GM18526 (cell line): Measurements from ENCODE around the gene PTCH1.

ENCODE experiments used
- POLR2A ChIP-seq: IDR thresholded peaks from 3 replicates; pipeline ENCODE4 v1.6.1; 2011; ENCODE audit not compliant: insufficient read length; ENCODE audit errors: extremely low read depth

PTCH1 gene

DNA sequence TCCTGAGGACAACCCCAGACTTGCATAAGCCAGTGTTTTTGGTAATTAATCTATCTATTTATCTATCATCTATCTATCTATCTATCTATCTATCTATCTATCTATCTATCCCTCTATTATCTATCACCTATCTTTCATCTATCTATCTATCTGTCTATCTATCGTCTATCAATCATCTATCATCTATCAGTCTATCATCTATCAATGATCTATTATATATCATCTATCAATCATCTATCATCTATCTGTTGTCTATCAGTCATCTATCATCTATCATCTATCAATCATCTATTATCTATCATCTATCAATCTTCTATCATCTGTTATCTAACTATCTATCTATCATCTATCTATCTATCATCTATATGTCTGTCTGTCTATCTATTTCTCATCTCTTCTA, 85.5 kb downstream of the PTCH1 start:
- no peak for TF ChIP-seq POLR2A

DNA sequence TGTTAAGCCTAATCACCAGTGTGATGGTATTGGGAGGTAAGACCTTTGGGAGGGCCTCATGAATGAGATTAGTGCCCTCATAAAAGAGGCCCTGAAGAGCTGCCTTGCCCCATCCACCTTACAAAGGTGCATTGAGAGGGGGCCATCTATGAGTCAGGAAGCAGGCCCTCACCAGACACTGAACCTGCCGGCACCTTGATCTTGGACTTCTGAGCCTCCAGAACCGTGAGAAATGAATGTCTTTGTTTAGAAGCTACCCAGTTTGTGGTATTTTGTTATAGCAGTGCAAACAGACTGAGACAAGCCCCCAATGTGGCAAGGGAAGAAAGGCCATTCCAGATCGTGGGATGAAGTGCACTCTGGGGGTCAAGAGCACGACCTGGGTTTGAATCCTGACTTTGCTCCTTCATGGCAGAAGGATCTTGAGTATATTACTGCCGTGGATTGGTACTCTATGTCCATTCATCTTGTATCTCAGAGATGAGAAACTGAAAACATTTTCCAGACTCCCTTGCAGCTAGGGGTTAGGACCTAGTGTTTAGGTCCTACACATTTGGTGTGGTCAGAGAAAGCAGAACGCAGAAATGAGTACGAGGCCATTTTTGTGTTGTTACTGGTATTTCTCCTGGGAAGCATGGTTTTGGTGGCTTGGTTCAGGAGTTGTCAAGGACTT, 86.7 kb downstream of the PTCH1 start:
- no peak for TF ChIP-seq POLR2A

DNA sequence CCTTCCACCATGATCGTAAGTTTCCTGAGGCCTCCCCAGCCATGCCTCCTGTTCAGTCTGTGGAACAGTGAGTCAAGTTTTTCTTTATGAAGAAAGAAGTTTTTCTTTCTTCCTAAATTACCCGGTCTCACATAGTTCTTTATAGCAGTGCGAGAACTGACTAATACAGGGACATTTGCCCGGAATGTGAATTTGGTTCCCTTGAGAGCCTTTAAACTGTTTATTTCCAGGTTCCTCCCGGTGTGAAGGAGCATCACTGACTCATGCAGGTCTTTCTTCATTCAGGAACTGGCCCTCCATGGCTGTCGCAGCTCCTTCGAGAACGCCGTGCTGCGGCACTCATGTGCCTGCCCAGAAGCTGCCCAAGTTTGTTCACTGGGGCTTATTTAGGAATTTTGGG, 87.7 kb downstream of the PTCH1 start:
- no peak for TF ChIP-seq POLR2A

DNA sequence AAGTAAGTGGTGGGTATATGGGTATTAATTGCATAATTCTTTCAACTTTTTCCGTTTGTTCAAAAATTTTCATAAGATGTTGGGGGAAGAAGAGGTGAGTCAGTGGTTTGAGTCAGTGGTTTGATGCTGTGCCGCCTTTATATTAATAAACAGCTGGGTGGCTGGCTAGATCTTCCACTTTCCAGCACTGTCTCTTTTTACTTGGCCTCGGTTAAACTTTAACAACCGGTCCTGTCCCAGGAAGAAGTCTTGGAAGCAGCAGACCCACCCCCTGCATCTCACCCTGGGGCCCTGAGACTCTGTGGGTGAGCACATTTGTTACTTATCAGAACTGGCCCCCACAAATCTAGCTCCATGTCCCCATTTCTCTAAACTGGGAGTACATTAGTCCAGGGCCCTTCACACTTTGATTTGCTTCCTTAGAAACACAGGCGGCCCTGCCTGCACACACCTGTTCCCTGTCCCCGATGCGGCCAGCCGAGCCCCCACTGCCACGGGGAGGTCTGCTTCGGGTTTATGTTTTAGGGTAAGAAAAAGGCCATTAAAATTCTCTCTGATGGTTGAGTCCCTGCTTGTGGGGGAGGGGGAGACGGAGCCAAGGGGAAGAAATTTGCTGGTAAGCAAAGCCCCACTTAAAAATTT, 90.7 kb downstream of the PTCH1 start:
- TF ChIP-seq POLR2A, result no peak

DNA sequence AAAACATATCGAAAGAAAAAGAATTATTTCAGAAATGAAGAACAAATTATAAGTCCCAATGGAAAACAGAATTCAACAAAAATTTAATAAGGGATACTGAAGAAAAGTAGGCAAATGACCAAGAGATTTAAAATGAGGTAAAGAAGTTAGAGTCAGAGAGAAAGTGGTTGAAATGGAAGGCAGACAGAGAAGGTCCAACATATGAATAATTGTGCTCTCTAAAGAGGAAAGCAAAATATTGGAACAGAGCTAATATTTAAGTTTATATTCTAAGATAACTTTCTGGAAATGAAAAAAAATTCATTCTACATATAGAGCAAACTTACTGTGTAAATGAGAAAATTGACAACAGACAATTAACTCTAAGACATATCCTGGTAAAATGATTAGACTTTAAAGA, 94.1 kb downstream of the PTCH1 start:
- no peak for TF ChIP-seq POLR2A

DNA sequence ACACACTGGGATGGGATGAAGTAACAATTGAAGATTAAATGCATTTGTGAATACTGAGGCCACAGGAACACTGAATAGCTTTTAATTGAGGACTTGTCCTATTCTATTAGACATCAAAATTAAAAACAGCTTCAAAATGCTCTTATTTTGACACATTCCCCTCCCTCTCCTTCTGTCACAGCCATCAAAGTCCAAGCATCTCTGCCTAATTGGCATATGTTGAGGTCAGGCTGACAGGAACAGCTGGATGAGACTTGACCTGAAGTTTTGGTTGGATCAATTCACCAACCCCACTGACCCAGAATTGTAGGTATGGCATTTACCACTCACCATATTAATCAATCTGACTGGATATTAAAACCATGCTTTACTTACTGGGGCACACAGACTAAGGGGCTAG, 96.3 kb downstream of the PTCH1 start:
- TF ChIP-seq POLR2A, result no peak

DNA sequence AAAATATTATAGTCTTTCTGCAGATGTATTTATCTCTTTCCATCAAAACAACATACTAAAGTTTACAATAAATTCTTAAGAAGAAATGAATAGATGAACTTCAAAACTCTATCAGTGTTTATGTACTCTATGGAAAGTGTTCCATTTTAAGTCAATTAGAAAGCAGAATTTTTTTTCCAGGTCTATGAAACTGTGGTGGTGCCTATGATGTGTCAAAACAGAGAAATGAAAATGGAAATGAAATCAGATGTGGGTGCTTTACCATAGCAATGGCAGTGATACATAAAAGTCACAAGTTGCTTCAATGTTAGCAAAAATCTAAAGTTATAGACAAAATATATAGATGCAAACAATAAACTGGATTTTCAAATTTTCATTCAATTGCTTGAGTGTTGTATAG, 97.3 kb downstream of the PTCH1 start:
- TF ChIP-seq POLR2A, result no peak

DNA sequence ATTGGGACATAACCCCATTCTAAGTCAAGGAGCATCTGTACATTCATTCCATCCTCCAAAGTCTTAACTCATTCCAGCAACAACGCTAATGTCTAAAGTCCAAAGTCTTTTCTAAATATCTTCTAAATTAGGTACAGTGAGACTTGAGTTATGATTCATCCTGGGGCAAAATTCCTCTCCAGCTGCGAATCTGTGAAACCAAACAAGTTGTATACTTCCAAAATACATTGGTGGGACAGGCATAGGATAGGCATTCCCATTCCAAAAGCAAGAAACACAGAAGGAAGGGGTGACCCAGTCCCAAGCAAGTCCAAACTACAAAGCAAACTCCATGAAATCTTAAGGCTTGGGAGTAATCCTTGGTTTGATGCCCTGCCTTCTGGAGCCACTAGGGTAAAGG, 101.6 kb downstream of the PTCH1 start:
- TF ChIP-seq POLR2A, result no peak

DNA sequence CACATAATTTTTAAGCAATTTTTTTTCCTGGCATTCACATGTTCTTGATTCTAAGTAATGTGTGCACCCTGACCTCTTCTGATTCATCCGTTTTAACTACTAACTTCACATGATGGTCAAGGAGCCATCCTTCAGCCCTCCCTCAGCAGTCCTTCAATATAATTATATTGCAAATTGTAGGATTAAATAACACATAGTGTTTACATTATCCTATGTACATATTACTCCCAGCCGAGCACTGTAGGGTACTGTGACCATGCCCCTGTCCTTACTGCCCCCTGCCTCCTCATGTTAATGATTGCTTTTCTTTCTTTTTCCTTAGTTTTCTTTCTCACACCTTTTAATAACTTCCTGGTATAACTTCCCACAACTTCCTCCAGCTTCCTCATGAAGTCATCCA, 103.0 kb downstream of the PTCH1 start:
- no peak for TF ChIP-seq POLR2A

DNA sequence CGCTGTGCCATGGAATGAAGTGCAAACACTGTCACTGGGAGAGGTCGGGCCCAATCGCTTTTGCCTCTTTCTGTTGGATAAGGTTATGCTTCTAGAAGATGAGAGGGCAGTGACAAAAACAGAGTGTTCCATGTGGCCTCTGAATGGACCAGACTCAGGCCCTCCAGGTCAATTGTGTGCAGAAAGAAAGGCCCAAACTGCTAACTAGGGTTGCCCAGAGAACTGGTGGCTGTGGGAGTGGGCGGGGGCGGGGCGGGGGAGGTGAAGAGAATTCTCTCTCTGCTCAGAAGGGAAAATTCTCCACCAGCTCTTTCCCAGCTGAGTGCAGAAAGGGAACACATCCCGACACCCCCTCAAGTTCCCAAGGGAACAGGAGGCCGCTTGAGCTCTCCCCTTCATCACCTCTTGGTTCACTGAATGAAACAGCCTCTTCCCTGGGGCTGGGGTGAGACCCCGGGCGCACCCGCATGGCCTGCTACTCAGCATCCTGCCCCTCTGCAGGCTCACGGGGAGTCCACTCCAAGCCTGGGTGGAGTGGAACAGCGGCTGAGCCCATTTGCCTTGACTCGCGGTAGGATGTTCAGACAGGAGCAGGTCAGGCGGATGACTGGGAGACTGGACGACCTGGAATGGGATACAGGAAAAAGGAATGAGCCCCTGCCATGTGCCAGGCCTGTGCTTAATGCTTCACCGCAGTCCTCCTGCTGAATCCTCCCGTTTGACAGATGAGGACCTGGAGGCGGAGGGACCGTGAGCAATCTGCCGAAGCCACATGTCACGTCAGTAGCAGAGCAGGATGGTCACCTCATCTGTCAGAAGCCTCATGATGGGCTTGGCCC, 105.5 kb downstream of the PTCH1 start:
- no peak for TF ChIP-seq POLR2A

DNA sequence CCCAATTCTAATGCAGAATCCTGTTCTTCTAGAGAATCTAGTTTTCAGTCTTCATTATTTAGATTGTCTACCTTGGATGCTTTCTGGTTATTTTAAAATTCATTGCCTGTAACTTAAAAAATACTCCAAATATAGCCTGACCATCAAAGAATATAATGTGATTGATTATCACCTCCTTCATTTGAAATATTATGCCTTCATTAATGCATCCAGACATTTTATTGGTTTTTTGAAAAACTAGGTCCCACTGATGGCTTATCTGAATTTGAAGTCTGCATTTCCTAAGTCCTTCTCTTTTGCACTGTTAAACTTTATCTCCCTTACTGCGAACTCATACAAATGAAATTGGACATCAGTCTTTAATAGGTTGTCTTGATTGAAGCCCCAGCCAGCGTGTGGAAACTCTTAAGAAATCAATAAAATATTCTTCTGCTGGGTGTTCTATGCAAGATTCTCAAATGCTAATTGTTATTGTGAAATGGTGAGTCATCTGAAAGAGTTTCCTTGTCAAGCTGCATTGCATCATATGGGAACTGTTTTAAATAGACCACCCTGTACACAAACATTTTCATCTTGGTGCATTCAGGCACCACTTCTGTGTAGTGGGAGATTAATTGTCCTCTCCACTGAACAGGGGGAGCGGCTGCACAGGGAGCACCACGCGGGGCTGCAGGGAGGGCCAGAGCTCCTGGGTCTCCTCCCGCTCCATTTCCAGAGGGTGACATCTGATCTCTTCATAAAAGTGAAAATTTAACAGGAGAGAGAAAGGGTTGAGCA, 106.9 kb downstream of the PTCH1 start:
- no peak for TF ChIP-seq POLR2A

DNA sequence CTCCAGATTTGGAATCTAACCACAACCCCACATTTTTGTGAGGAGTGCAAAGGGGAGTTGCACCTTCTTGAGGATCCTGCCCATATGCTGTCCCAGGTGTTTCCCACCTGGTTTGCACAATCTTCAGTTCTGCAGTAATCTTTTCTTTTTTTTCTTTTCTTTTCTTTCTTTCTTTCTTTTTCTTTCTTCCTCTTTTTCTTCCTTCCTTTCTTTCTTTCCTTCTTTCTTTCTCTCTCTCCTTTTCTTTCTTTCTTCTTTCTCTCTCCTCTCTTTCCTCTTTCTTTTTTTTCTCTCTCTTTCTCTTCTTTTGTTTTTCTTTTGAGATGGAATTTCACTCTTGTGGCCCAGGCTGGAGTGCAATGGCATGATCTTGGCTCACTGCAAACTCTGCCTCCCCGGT, 109.2 kb downstream of the PTCH1 start:
- no peak for TF ChIP-seq POLR2A

DNA sequence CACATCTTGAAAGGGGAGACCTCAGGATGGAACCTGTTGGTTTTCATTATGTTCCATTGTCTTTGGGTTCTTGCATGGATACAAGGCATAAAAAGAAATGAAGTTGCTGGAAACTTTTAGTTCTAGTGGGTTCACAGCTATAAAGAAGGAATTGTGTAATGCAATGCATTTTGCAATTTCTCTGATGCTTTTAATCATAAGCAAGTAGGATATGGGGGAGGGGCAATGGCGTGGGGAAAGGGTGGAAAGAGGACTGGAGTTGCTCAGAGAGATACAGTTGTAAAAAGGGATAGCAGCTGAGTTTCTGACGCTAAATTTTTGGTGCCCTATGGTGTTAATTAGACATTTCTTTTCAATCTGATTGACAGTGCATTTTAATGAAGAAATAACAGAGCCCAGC, 110.7 kb downstream of the PTCH1 start:
- TF ChIP-seq POLR2A, result no peak

DNA sequence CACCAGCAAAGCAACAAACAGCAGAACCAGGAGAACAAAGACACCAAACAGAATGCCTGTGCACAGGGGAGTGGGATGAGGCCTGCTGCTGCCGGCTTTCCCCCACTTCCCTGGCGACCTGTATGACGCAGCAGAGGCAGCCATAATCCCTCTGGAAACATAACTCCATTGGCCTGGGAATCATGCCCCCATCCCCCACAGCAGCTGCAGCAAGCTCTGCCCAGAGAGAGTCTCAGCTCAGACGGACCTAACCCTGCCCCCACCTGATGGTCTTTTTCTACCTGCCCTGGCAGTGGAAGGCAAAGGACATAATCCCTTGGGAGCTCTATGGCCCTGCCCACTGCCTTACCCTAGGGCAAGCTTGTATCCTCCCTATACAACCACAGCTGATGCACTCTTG, 117.5 kb downstream of the PTCH1 start:
- no peak for TF ChIP-seq POLR2A
